Measurements from ENCODE around the gene C1GALT1. TPM values are rescaled to one million over a fixed set of nuclear protein-coding genes. Genes with fewer than 3 reads are reported as not detected.
A peak's percentile ranks its signal among the peaks of the same experiment; 100 is the strongest.

Gene C1GALT1
- total RNA-seq, 1 experiment from 2014 or later: 81.5 TPM

GRCh38 chr7:7210475-7211237 is 28.3 kb downstream of the C1GALT1 start:
- H3K79me1 ChIP-seq (ENCODE audit: insufficient read depth, low read depth, low read length, poor library complexity, severe bottlenecking): peaks cover 4% of the 10 kb centered on the region
- H2BK5ac ChIP-seq (ENCODE audit: insufficient read length, low read length): peak overlapping the region; percentile 58
- no peaks in the 10 kb centered on the region for H3K27me3 ChIP-seq (ENCODE audit: insufficient read depth, low read length)
- no peaks in the 10 kb centered on the region for H3K27me3 Mint-ChIP-seq (ENCODE audit: low read depth)
- H3T11ph ChIP-seq (ENCODE audit: low read length): peak overlapping the region; percentile 83
- no peak overlapping the region for H3K56ac ChIP-seq (ENCODE audit: insufficient read length, low read depth, low read length)
- peak overlapping the region; percentile 85; the same call in 1 of the 2 replicates for H3K4ac ChIP-seq (ENCODE audit: low read depth, low read length)
- no peak overlapping the region for H2AFZ ChIP-seq (ENCODE audit: low read length)
- H2BK15ac ChIP-seq (ENCODE audit: low read depth, low read length): no peak overlapping the region
- H3K79me2 ChIP-seq (ENCODE audit: insufficient read depth, low read length): peaks cover 11% of the 10 kb centered on the region; the same call in 1 of the 2 replicates
- H2AK5ac ChIP-seq (ENCODE audit: insufficient read length, low read length): no peak overlapping the region
- H3K18ac ChIP-seq (ENCODE audit: insufficient read length, low read depth, low read length): peak overlapping the region; percentile 95
- H4K91ac ChIP-seq (ENCODE audit: insufficient read length, low read depth, low read length): no peak overlapping the region
- H3K14ac ChIP-seq (ENCODE audit: insufficient read depth, low read length): no peak overlapping the region; the same call in 1 of the 2 replicates
- H2BK12ac ChIP-seq (ENCODE audit: insufficient read length, low read depth, low read length): no peak overlapping the region
- H4K5ac ChIP-seq (ENCODE audit: insufficient read length, low read depth, low read length): no peak overlapping the region
- H3K4me3 Mint-ChIP-seq: peak overlapping the region; percentile 45 to 72
- H3K9me3 Mint-ChIP-seq: no peaks in the 10 kb centered on the region; a peak in 1 of 5 replicates
- H4K8ac ChIP-seq (replicated peaks; ENCODE audit: insufficient read length, low read depth, low read length): no peak overlapping the region
- H3K9me3 ChIP-seq (ENCODE audit: control insufficient read depth, low read depth, low read length): no peaks in the 10 kb centered on the region
- H4K20me1 ChIP-seq (ENCODE audit: control insufficient read depth, insufficient read depth, insufficient read length): no peaks in the 10 kb centered on the region
- H3K23me2 ChIP-seq (ENCODE audit: insufficient read length, low read depth, low read length, poor library complexity, severe bottlenecking): no peaks in the 10 kb centered on the region
- peak overlapping the region; percentile 99 for H2BK120ac ChIP-seq (ENCODE audit: low read depth, low read length, poor library complexity, severe bottlenecking)
- peaks cover 22 to 27% (median 23%) of the 10 kb centered on the region in 3 experiments for H3K36me3 Mint-ChIP-seq (ENCODE audit: insufficient read depth in 1 of 3, low read depth in 3 of 3)
- WGBS (ENCODE audit: extremely low coverage, insufficient read length, low lambda C conversion rate): no CpG with 5 or more reads among the region's 12 CpGs
- H3K9ac ChIP-seq (ENCODE audit: extremely low read depth, insufficient read length, low read length): peak overlapping the region; percentile 6
- DNase-seq: peak; percentile 97
- H3K4me2 ChIP-seq (ENCODE audit: insufficient read depth, insufficient read length, low read length): peak overlapping the region; percentile 38
- peak overlapping the region; percentile 98 for H3K27ac ChIP-seq (ENCODE audit: insufficient read length, low read depth, low read length)
- H3K4me1 ChIP-seq (ENCODE audit: insufficient read depth, low read length): peaks cover 4% of the 10 kb centered on the region; the same call in 1 of the 2 replicates
- peak overlapping the region; percentile 98 for H2BK20ac ChIP-seq (ENCODE audit: low read depth, low read length, poor library complexity, severe bottlenecking)
- peak overlapping the region; percentile 96 to 98 (median 98) for H3K27ac Mint-ChIP-seq
- no peak for TF ChIP-seq CTCF (conservative IDR thresholded peaks at IDR 0.05)
- H3K4me1 Mint-ChIP-seq: peaks cover 60 to 84% of the 10 kb centered on the region in 2 experiments
- no peak overlapping the region for H3K23ac ChIP-seq (ENCODE audit: insufficient read length, low read depth, low read length)
